Peyer's patch (tissue), 4 donors: ENCODE results near the gene GPR75. TPM values are rescaled to one million over a fixed set of nuclear protein-coding genes. Genes with fewer than 3 reads are reported as not detected.

Experiments
- DNase-seq, 3 donors: peaks; one replicate each; pipeline ENCODE4 v3.0.0-alpha.2; 2017 to 2019
- H3K27ac ChIP-seq, 4 donors: fragments of 200-600 bp; sonication (generic); one replicate each; pipeline ENCODE4 v1.5.1; 2016 to 2019
- H3K27me3 ChIP-seq, 2 donors: fragments of 200-600 bp; sonication (generic); one replicate each; pipeline ENCODE4 v1.5.1; 2019
- H3K36me3 ChIP-seq, 3 donors: fragments of 200-600 bp; sonication (generic); one replicate each; pipeline ENCODE4 v1.5.1; 2016 to 2019
- H3K4me1 ChIP-seq, 4 donors: fragments of 200-600 bp; sonication (generic); one replicate each; pipeline ENCODE4 v1.5.1; 2016 to 2019
- H3K4me3 ChIP-seq, 4 donors: fragments of 200-600 bp; sonication (generic); 1 replicate in 3 of 4; 2 replicates in 1 of 4; pipeline ENCODE4 v1.5.1; 2016 to 2019; ENCODE audit warnings: mild to moderate bottlenecking in 1 of 4
- H3K9me3 ChIP-seq, 4 donors: fragments of 200-600 bp; sonication (generic); one replicate each; pipeline ENCODE4 v1.5.1; 2016 to 2019; ENCODE audit warnings: mild to moderate bottlenecking in 1 of 4
- CTCF ChIP-seq, 6 experiments: fragments of 450-650 bp in 4 of 6; fragments of 200-600 bp in 2 of 6; sonication (generic) in 1 of 6; IDR thresholded peaks; one replicate each; pipeline ENCODE4 v1.5.1; 2017 to 2019; ENCODE audit warnings: antibody characterized with exemption in 6 of 6, mild to moderate bottlenecking in 3 of 6, moderate library complexity in 1 of 6
- POLR2A ChIP-seq, 2 donors: fragments of 450-650 bp; IDR thresholded peaks; one replicate each; pipeline ENCODE4 v1.5.1; 2017; ENCODE audit warnings: antibody characterized with exemption in 2 of 2, mild to moderate bottlenecking in 2 of 2, moderate library complexity in 2 of 2
- total RNA-seq, 4 donors: library from RNA; depleted of rRNA; stranded (reverse); fragments of >200 nt; gene quantifications; one replicate each; pipeline ENCODE4 v1.1.0, GENCODE V29; 2016

GPR75 gene
- total RNA-seq, 4 donors from 2014 or later: 2.5 to 25.6 (median 4.6) TPM

- H3K27me3 ChIP-seq: no peaks in the 10 kb centered on the region
- no peaks in the 10 kb centered on the region for H3K9me3 ChIP-seq
- peaks cover 0 to 56% (median 0%) of the 10 kb centered on the region in 3 donors for H3K36me3 ChIP-seq
- no peak for DNase-seq
- H3K27ac ChIP-seq: no peak overlapping the region
- H3K4me1 ChIP-seq: no peaks in the 10 kb centered on the region
- no peak overlapping the region for H3K4me3 ChIP-seq
- no peak for TF ChIP-seq POLR2A (IDR thresholded peaks at IDR 0.05)
- TF ChIP-seq CTCF (IDR thresholded peaks at IDR 0.05): no peak
Measured at GRCh38 chr2:53880756-53881155, 21.0 kb upstream of the GPR75 start.

DNA sequence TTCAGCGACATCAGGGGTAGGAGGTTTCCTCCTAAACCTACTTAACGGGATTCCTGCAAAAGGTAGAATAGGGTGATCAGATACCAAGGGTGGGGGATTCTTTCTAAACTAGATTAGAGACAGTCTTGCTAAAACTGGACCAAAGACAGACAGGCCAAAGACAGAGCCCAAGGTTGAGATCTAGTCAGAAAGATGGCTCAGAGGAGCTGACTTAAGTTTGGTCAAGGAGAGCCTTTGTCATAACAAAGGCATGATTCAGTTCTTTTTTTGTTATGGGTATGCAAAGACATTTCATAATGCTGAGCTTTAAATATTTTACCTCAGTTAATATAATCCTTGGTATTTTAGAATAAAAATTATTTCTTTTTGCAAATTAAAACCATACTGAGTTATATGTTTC, 17.8 kb upstream of the GPR75 start:
- peaks cover 0 to 51% (median 0%) of the 10 kb centered on the region in 3 donors for H3K36me3 ChIP-seq
- H3K9me3 ChIP-seq: no peaks in the 10 kb centered on the region
- TF ChIP-seq POLR2A (IDR thresholded peaks at IDR 0.05) (no peak), CTCF (IDR thresholded peaks at IDR 0.05) (no peak)
- H3K27ac ChIP-seq: no peak overlapping the region
- no peaks in the 10 kb centered on the region for H3K4me1 ChIP-seq
- H3K4me3 ChIP-seq: no peak overlapping the region
- no peak for DNase-seq
- no peaks in the 10 kb centered on the region for H3K27me3 ChIP-seq

- Histone ChIP-seq H3K27me3 (no peaks in the 10 kb centered on the region), H3K4me3 (no peak overlapping the region), H3K4me1 (no peaks in the 10 kb centered on the region), H3K9me3 (no peaks in the 10 kb centered on the region), H3K27ac (no peak overlapping the region), H3K36me3 (peaks cover 0 to 47% (median 0%) of the 10 kb centered on the region in 3 donors)
- TF ChIP-seq POLR2A (IDR thresholded peaks at IDR 0.05) (no peak), CTCF (IDR thresholded peaks at IDR 0.05) (no peak)
- no peak for DNase-seq
Measured at GRCh38 chr2:53877112-53877511, 17.3 kb upstream of the GPR75 start.

DNA sequence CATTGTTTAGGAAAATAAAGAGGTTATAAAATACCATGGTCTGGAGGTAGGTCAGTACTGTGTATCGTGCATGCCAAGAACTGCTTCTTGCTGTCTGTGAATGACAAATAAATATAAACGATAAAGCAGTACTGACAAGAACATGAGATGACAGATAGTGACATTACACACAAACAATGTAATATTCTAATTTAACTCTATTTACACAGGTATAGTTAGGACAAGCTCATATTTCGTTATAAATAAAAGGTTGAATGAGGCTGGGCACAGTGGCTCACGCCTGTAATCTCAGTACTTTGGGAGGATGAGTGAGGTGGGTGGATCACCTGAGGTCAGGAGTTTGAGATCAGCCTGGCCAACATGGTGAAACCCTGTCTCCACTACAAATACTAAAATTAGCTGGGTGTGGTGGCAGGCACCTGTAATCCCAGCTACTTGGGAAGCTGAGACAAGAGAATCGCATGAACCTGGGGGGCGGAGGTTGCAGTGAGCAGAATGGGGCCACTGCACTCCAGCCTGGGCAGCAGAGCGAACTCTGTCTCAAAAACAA, 14.7 kb upstream of the GPR75 start:
- Histone ChIP-seq H3K4me1 (no peaks in the 10 kb centered on the region), H3K27me3 (no peaks in the 10 kb centered on the region), H3K4me3 (no peak overlapping the region), H3K27ac (no peak overlapping the region), H3K36me3 (peaks cover 0 to 55% (median 0%) of the 10 kb centered on the region in 3 donors), H3K9me3 (no peaks in the 10 kb centered on the region)
- TF ChIP-seq CTCF (IDR thresholded peaks at IDR 0.05): no peak
- TF ChIP-seq POLR2A (IDR thresholded peaks at IDR 0.05): no peak
- DNase-seq: no peak

DNA sequence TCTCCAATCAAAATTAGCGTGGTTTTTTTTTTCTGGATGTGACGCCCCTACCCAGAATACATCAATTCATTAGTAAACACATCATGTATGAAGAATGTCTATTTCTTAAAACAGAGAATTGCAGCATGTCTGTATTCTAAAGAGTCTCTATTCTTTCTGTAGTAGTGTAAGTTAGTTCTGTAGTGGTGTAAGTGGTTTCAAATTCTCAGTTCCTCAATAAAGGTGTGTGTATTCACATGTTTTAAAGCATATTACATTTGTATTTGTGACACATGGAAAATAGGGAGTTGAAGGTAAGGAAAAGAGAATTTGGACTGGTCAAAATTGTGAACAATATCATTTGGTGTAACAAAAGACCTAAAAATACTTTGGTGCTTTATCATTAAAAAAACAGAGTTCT, 8.0 kb upstream of the GPR75 start:
- Histone ChIP-seq H3K9me3 (no peaks in the 10 kb centered on the region), H3K36me3 (peaks cover 0 to 59% (median 3%) of the 10 kb centered on the region in 3 donors), H3K27me3 (no peaks in the 10 kb centered on the region), H3K4me1 (no peaks in the 10 kb centered on the region), H3K4me3 (no peak overlapping the region), H3K27ac (no peak overlapping the region)
- no peak for DNase-seq
- TF ChIP-seq CTCF (IDR thresholded peaks at IDR 0.05): no peak
- no peak for TF ChIP-seq POLR2A (IDR thresholded peaks at IDR 0.05)

GRCh38 chr2:53867169-53867568, 7.4 kb upstream of the GPR75 start:
- H3K36me3 ChIP-seq: peaks cover 0 to 59% (median 3%) of the 10 kb centered on the region in 3 donors
- H3K4me1 ChIP-seq: no peaks in the 10 kb centered on the region
- no peak for TF ChIP-seq POLR2A (IDR thresholded peaks at IDR 0.05)
- no peak for TF ChIP-seq CTCF (IDR thresholded peaks at IDR 0.05)
- no peak overlapping the region for H3K4me3 ChIP-seq
- no peaks in the 10 kb centered on the region for H3K27me3 ChIP-seq
- no peaks in the 10 kb centered on the region for H3K9me3 ChIP-seq
- no peak overlapping the region for H3K27ac ChIP-seq
- DNase-seq: no peak
